ENCODE results near the gene RPL29. TPM values are rescaled to one million over a fixed set of nuclear protein-coding genes. Genes with fewer than 3 reads are reported as not detected.

Gene RPL29
- total and polyA plus RNA-seq, 2 of the 13 experiments (the other 11 are each of a cell fraction or from before 2014, with no cell fraction given): 1,348 to 2,263 TPM

DNA sequence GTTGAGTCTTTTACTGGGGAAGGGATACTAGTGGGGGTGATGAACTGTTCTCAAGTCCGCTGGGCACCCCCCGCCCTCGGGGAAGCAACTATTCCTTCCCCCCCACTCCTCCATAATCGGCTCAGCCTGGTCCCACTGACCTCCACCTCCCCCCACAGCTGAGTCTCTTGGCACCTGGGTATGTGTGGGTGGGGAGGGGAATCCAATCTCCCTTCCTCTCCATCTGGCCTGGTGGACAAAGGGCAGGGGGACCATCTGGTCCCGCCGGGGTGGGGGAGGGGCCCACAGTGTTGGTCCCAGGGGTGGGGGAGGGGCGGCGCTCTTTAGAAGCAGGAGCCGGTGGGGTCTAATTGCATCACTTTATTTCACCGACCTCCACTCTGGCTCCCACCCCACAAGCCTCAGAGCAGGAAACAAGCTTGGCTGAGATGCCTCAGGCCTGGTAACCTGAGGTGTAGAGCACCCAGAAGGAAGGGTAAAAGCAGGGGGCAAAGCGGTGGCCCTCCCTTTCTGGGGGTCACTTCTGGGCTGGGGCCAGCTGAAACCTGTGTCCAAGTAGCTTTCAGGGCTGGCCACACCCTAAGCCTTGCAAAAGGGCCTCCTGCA, 27.4 kb downstream of the RPL29 start (continued):
- TF ChIP-seq, protein P1, sequence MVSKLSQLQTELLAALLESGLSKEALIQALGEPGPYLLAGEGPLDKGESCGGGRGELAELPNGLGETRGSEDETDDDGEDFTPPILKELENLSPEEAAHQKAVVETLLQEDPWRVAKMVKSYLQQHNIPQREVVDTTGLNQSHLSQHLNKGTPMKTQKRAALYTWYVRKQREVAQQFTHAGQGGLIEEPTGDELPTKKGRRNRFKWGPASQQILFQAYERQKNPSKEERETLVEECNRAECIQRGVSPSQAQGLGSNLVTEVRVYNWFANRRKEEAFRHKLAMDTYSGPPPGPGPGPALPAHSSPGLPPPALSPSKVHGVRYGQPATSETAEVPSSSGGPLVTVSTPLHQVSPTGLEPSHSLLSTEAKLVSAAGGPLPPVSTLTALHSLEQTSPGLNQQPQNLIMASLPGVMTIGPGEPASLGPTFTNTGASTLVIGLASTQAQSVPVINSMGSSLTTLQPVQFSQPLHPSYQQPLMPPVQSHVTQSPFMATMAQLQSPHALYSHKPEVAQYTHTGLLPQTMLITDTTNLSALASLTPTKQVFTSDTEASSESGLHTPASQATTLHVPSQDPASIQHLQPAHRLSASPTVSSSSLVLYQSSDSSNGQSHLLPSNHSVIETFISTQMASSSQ (IDR thresholded peaks at IDR 0.05; ENCODE audit: low read depth): 0 out of 2 replicates have a peak, but pooled peaks have one; percentile 17
- TF ChIP-seq, protein P1 (CRISPR knock-in tag; IDR thresholded peaks at IDR 0.05; ENCODE audit: borderline replicate concordance): no peak
- TF ChIP-seq, protein P2, sequence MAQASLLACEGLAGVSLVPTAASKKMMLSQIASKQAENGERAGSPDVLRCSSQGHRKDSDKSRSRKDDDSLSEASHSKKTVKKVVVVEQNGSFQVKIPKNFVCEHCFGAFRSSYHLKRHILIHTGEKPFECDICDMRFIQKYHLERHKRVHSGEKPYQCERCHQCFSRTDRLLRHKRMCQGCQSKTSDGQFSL (CRISPR knock-in tag; IDR thresholded peaks at IDR 0.05): peak; percentile 10
- TF ChIP-seq ZBTB3 (CRISPR knock-in tag; IDR thresholded peaks at IDR 0.05; ENCODE audit: borderline replicate concordance, low read depth): 0 out of 2 replicates have a peak, but pooled peaks have one; percentile 36
- peak; percentile 6; the same call in 1 of the 2 replicates for TF ChIP-seq GATAD2A (CRISPR knock-in tag; IDR thresholded peaks at IDR 0.05)
- TF ChIP-seq NONO (IDR thresholded peaks at IDR 0.05): no peak
- TF ChIP-seq NONO (CRISPR knock-in tag; conservative IDR thresholded peaks at IDR 0.05): peak; percentile 21; the same call in 1 of the 2 replicates
- TF ChIP-seq ZNF775 (CRISPR knock-in tag; IDR thresholded peaks at IDR 0.05; ENCODE audit: borderline replicate concordance): no peak

All from HepG2 (cell line).